DND-41 (cell line): ENCODE measurements around the gene PTPRN2.

Experiments used
- ATAC-seq: fragments of 200-7000 bp; cut with Tn5 transposase; 3 replicates; pipeline ENCODE4 v1.9.1; 2021; ENCODE audit warnings: low read depth; ENCODE audit not compliant: insufficient read depth
- DNase-seq: peaks from one replicate; pipeline ENCODE4 v3.0.0-alpha.2; 2020
- H2AFZ ChIP-seq: 2 replicates; pipeline ENCODE4 v1.6.0; 2012; ENCODE audit warnings: low read depth, low read length
- H3K27ac ChIP-seq: 2 replicates; pipeline ENCODE4 v1.5.1; 2012; ENCODE audit warnings: low read length, inconsistent platforms
- H3K27me3 ChIP-seq: fragments of 200-600 bp; sonication (generic); 2 replicates; pipeline ENCODE4 v1.6.0; 2012; ENCODE audit warnings: low read length, mild to moderate bottlenecking, inconsistent platforms; ENCODE audit not compliant: insufficient read depth, poor library complexity
- H3K36me3 ChIP-seq: 2 replicates; pipeline ENCODE4 v1.5.1; 2012; ENCODE audit warnings: low read length, inconsistent platforms; ENCODE audit not compliant: insufficient read depth
- H3K4me1 ChIP-seq: 2 replicates; pipeline ENCODE4 v1.5.1; 2012; ENCODE audit warnings: mild to moderate bottlenecking, low read length; ENCODE audit not compliant: insufficient read depth
- H3K4me2 ChIP-seq: 2 replicates; pipeline ENCODE4 v1.6.0; 2012; ENCODE audit warnings: mild to moderate bottlenecking, moderate library complexity, low read length, inconsistent platforms; ENCODE audit not compliant: insufficient read depth
- H3K4me3 ChIP-seq, 2 experiments: fragments of 200-600 bp in 1 of 2; shearing (Covaris generic) in 1 of 2; 2 replicates each; pipeline ENCODE4 v1.5.1; 2012 to 2016; ENCODE audit warnings: inconsistent platforms in 2 of 2, low read length in 2 of 2, mild to moderate bottlenecking in 2 of 2, low read depth in 1 of 2, moderate library complexity in 1 of 2
- H3K79me2 ChIP-seq: 2 replicates; pipeline ENCODE4 v1.6.0; 2012; ENCODE audit warnings: low read length, inconsistent platforms; ENCODE audit not compliant: insufficient read depth
- H3K9ac ChIP-seq: 2 replicates; pipeline ENCODE4 v1.6.0; 2012; ENCODE audit warnings: low read depth, mild to moderate bottlenecking, inconsistent platforms, low read length, moderate library complexity
- H3K9me3 ChIP-seq: 2 replicates; pipeline ENCODE4 v1.5.1; 2012; ENCODE audit warnings: low read length, moderate library complexity, mild to moderate bottlenecking, inconsistent platforms; ENCODE audit not compliant: insufficient read depth, severe bottlenecking
- H4K20me1 ChIP-seq: 2 replicates; pipeline ENCODE4 v1.6.0; 2012; ENCODE audit warnings: low read length; ENCODE audit not compliant: insufficient read depth
- CTCF ChIP-seq: IDR thresholded peaks from 2 replicates; pipeline ENCODE4 v1.5.1; 2012; ENCODE audit warnings: borderline replicate concordance, low read length, moderate library complexity, mild to moderate bottlenecking; ENCODE audit not compliant: poor library complexity, severe bottlenecking; ENCODE audit errors: extremely low read depth
- EZH2 ChIP-seq: IDR thresholded peaks from 3 replicates; pipeline ENCODE4 v1.6.1; 2012; ENCODE audit warnings: borderline replicate concordance, low read depth, mild to moderate bottlenecking, moderate library complexity, low read length, inconsistent platforms; ENCODE audit not compliant: severe bottlenecking

Gene PTPRN2

GRCh38 chr7:158277219-158278141, 310.1 kb downstream of the PTPRN2 start:
- Histone ChIP-seq H2AFZ (no peak overlapping the region), H3K4me1 (no peaks in the 10 kb centered on the region), H3K27me3 (no peaks in the 10 kb centered on the region), H3K27ac (no peak overlapping the region), H3K36me3 (no peaks in the 10 kb centered on the region), H3K9me3 (no peaks in the 10 kb centered on the region), H4K20me1 (no peaks in the 10 kb centered on the region), H3K4me3 (no peak overlapping the region), H3K4me2 (no peak overlapping the region), H3K9ac (no peak overlapping the region), H3K79me2 (no peaks in the 10 kb centered on the region)
- DNase-seq = no peak
- ATAC-seq = no peak
- TF ChIP-seq CTCF (no peak), EZH2 (no peak)

- Histone ChIP-seq H3K27ac (no peak overlapping the region), H3K4me3 (no peak overlapping the region), H2AFZ (no peak overlapping the region), H4K20me1 (no peaks in the 10 kb centered on the region), H3K79me2 (no peaks in the 10 kb centered on the region), H3K27me3 (no peaks in the 10 kb centered on the region), H3K9ac (no peak overlapping the region), H3K4me1 (no peaks in the 10 kb centered on the region), H3K4me2 (no peak overlapping the region), H3K36me3 (no peaks in the 10 kb centered on the region), H3K9me3 (no peaks in the 10 kb centered on the region)
- no peak for ATAC-seq
- TF ChIP-seq EZH2 (no peak), CTCF (no peak)
- no peak for DNase-seq
These were observed 311.0 kb downstream of the PTPRN2 start for GRCh38 chr7:158276414-158277218.

GRCh38 chr7:158275711-158276413, 311.8 kb downstream of the PTPRN2 start:
- Histone ChIP-seq H4K20me1 (no peaks in the 10 kb centered on the region), H3K4me3 (no peak overlapping the region), H3K27ac (no peak overlapping the region), H2AFZ (no peak overlapping the region), H3K9me3 (no peaks in the 10 kb centered on the region), H3K27me3 (no peaks in the 10 kb centered on the region), H3K4me2 (no peak overlapping the region), H3K79me2 (no peaks in the 10 kb centered on the region), H3K36me3 (no peaks in the 10 kb centered on the region), H3K4me1 (no peaks in the 10 kb centered on the region), H3K9ac (no peak overlapping the region)
- ATAC-seq (no peak), DNase-seq (no peak)
- TF ChIP-seq EZH2 (no peak), CTCF (no peak)
